ENCODE results near the gene PAK6.
A peak's percentile ranks its signal among the peaks of the same experiment; 100 is the strongest.

The PAK6 gene

GRCh38 chr15:40317580-40317979 is 78.7 kb downstream of the PAK6 start:
- no peak for DNase-seq (ENCODE audit: low spot score)
- no peak for TF ChIP-seq CTCF (IDR thresholded peaks at IDR 0.05)
- H3K27ac ChIP-seq: no peak overlapping the region
- no peak overlapping the region for H3K4me3 ChIP-seq

GRCh38 chr15:40320409-40320808 is 81.5 kb downstream of the PAK6 start:
- no peak overlapping the region for H3K4me3 ChIP-seq
- TF ChIP-seq CTCF (IDR thresholded peaks at IDR 0.05): no peak
- DNase-seq (ENCODE audit: low spot score): no peak
- H3K27ac ChIP-seq: no peak overlapping the region

DNA sequence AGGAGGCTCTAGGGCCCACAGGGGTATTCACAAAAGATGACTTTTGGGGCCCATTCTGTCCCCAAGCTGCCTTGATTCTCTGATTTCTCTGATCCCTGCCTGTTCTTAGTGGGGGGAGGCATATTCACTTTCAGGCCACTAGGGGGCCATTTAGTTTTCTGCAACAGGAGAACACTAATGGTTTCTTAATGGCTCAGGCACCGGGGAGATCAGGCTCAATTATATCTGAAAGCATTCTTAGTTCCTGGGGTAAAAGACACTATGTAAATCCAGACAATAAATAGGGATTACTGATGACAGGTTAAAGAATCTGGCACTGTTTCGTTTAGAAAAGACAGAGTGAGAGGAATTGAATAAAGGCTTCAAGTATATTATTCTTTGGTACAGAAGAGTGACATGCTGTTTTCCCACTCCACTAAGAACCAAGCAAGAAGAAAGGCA is 82.1 kb downstream of the PAK6 start:
- H3K27ac ChIP-seq: peak overlapping the region in 1 of 2 donors; percentile 38
- TF ChIP-seq CTCF (IDR thresholded peaks at IDR 0.05): peak; percentile 78
- no peak overlapping the region for H3K4me3 ChIP-seq
- DNase-seq (ENCODE audit: low spot score): no peak

DNA sequence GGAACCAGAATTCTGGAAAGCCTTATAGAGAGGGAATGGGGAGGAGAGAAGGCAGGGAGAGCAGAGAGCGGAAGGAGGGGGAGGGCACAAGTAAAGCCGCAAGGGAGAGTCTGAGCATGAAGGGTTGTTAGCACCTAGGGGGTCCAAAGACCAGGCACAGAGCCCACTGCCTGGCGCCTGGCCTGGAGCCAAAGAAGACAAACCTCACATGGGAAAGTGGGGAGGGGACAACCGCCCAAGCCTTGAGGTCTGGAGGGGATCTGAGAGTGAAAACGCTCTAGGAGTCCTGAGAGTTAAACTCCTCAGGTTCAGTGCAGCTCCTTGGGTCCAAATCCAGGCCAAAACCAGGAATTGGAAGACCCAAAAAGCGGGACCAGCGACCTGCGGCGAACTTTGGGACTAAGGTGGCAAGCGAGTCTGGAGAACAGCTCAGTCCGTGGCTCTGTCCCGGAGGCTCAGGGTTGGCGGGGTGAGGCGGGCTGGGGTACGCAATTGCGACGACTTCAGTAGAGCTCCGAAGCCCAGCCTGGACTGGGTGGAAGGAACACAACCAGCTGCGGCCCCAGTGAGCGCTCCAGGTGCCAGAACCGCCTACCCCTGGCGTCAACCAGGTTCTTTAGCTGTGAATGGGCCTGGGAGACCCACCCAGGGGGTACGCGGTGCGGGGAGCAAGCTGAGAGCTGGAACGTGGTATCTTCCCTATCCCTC is 83.8 kb downstream of the PAK6 start:
- Histone ChIP-seq H3K4me3 (peak overlapping the region; percentile 98), H3K27ac (peak overlapping the region; percentile 73 to 98)
- no peak for DNase-seq (ENCODE audit: low spot score)
- no peak for TF ChIP-seq CTCF (IDR thresholded peaks at IDR 0.05)

GRCh38 chr15:40323239-40323952 is 84.5 kb downstream of the PAK6 start, which contains the start of gene INAFM2:
TSS of gene INAFM2 (plus strand) at chr15:40323692. CDS start at chr15:40324056, 364 bp downstream.
- DNase-seq (ENCODE audit: low spot score): peak; percentile 93
- peak; percentile 38 for TF ChIP-seq CTCF (IDR thresholded peaks at IDR 0.05)
- Histone ChIP-seq H3K27ac (peak within 1 kb of the TSS; percentile 95 to 98), H3K4me3 (peak within 1 kb of the TSS; percentile 98)

DNA sequence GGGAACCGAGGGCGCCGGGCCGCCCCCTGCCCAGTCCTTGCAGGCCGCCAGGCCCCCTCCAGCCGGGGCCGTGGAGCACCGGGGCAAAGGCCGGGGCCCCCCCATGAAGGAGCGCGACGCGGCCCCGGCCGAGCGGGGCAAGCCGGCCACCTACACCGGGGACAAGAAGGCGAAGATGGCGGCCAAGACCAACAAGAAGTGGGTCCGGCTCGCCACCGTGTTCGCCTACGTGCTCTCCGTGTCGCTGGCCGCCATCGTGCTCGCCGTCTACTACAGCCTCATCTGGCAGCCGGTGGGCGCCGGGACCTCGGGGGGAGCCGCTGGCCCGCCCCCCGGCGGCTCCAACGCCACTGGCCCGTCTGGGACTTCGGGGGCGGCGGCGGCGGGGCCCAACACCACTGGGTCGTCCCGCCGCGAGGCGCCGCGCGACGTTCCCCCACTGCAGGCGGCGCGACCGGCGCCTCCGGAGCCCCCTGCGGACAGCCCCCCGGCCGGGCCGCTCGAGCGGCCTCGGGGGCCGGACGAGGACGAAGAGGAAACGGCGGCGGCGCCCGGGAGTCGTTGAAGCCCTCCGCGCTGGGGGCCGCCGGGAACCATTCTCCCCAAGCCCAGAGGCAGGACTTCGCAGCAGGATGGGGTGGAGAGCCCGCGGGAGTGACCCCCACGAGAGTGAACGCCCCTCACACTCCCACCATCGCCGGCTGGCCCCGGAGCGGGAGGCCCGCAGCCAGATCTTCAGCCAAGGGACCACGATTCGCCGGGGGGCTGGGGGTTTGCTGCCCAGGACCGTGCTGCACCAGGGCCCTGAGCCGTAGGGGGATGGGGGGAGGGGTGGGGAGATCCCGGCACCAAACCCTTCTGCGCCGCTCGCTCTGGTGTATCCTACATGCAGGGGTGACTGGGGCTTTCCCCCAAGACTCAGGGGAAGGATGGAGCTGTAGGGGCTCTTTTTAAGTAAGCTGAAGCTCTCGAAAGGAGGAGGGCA is 85.4 kb downstream of the PAK6 start:
- DNase-seq (ENCODE audit: low spot score): no peak
- TF ChIP-seq CTCF (IDR thresholded peaks at IDR 0.05): no peak
- Histone ChIP-seq H3K27ac (peak overlapping the region; percentile 95 to 98), H3K4me3 (peak overlapping the region; percentile 98)

All from coronary artery (tissue), 2 donors.